Gastrocnemius medialis (tissue), 4 donors: ENCODE results near the gene LRP2BP.

Experiments
- CTCF ChIP-seq, 5 experiments: fragments of 450-650 bp in 3 of 5; fragments of 200-600 bp in 2 of 5; sonication (generic) in 2 of 5; IDR thresholded peaks in 4 of 5; conservative IDR thresholded peaks in 1 of 5; 1 replicate in 4 of 5; 2 replicates in 1 of 5; pipeline ENCODE4 v1.5.1; 2016 to 2019; ENCODE audit warnings: antibody characterized with exemption in 5 of 5, mild to moderate bottlenecking in 3 of 5, moderate library complexity in 3 of 5
- POLR2A ChIP-seq, 2 donors: fragments of 450-650 bp; IDR thresholded peaks; one replicate each; pipeline ENCODE4 v1.6.1; 2017; ENCODE audit warnings: antibody characterized with exemption in 2 of 2, mild to moderate bottlenecking in 2 of 2, moderate library complexity in 2 of 2

- TF ChIP-seq CTCF (IDR thresholded peaks at IDR 0.05 in 4 of 5, conservative IDR thresholded peaks at IDR 0.05 in 1 of 5) (no peak), POLR2A (IDR thresholded peaks at IDR 0.05) (no peak)
These were observed 2.9 kb upstream of the LRP2BP start for GRCh38 chr4:185398618-185399017.
